Measurements from ENCODE around the gene LBHD2.
A peak's percentile ranks its signal among the peaks of the same experiment; 100 is the strongest.
"Not testable (repeated sequence)": the region's sequence is repeated elsewhere in the genome, so short reads cannot be mapped to it uniquely, and the experiment has no call there.

LBHD2 gene

DNA sequence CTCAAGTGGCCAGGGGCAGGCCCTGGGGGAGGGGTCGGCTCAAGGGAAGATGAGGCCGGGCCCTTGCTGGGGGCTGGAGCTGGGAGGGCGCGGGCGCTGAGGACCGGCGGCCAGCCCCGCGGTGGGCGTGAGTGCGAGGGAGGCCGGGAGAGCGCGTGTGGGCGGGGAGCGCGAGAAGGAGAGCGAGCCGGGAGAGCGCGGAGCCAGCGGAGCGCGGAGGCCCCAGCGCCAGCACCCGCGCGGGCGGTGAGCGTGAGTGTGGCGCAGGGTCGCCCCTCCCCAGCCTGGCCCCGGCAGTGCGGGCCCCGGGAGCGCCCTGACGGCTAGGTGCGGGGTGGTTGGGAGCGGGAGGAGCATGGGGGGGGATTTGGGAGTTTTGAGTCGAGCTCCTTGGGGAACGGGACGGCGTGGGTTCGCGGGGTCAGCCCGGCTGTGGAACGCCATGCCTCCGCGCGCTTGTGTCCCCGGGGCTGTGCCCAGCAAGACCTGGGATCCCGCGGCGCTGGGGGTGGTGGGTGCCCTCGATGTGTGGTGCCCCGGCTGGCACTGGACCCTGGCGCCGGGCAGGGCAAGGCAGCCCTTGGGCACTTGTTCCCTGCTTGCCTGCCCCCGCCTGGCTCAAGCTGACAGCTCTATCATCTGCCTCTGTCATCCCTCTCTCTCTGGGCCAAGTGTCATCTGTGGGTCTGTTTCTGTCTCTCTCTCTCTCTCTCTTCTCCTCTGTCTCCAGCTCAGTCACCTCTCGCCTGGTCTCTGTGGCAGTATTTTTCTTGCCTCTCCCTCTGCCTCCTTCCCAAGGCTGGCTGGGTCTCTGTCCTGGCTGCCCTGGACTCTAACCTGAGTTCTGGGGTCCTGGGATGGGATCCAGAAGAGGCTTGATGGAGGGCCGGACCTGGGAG is at the start of gene LBHD2:
Gene LBHD2, plus strand, starts transcription at position 190 of the 899 bp plus-strand sequence. CDS start 1,803 bp downstream, outside the sequence.
- DNase-seq, result no peak

DNA sequence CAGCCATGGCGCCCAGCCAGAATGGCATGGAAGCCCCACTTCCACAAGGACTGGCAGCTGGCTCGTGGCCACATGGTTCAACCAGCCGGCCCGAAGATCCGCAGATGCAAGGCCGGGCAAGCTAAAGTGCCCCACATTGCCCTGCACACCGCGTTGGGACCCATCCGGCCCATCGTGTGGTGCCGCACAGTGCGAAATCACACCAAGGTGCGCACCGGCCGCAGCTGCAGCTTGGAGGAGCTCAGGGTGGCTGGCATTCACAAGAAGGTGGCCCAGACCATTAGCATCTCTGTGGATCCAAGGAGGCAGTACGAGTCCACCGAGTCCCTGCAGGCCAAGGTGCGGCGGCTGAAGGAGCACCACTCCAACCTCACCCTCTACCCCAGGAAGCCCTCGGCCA is 42.5 kb upstream of the LBHD2 start:
- DNase-seq, result no peak

DNA sequence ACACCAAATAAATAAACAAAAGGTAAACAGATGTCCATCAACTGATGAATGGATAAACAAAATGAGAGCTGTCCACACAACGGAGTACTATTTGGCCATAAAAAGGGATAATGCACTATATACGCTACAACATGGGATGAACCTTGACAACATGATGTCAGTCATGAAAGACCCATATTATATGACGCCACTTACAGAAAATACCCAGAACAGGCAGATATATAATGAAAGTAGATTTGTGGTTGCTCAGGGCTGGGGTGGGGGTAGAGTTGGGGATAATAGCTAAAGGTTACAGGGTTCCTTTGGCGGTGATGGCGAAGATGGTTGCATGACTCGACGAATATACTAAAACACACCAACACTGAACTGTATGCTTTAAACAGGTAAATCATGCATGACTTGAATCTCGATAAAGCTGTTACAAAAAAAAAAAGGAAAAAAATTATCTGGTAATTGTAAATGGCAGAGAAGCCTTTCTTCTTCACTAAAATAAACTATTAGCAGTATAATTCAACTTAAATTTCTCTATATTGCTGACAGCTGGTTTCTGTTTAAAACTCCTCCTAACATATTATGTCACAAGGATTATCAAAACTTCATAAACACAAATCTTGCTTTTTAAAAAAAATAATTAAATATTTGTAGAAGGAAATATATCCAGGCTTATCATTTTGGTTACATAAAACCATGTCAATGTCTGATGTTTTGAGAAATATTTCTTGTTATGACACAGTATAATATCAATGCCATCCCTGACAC is 40.6 kb upstream of the LBHD2 start:
- no peak for DNase-seq

DNA sequence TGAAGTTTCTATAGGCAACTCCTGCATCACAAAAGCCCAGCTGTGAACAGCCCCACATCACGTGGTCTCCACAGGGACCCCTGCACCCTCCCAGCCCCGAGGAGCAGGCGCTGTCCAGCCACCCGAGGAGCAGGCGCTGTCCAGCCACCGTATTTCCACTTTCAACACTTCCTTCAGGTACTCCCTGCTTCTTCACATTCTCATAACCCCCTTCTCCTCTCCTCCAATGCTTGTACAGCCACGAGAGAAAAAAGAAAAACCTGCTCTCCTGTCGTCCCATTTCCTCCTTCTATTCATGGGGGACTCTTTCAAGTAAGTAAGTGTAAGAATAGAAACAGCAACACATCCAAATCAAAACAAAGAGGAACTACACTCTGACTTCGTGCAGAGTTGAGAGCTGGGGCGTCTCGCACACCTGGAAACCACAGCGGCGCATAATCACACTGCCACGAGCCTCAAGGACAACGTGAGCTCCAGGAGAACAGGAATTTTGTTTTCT is 38.6 kb upstream of the LBHD2 start:
- DNase-seq, result no peak

DNA sequence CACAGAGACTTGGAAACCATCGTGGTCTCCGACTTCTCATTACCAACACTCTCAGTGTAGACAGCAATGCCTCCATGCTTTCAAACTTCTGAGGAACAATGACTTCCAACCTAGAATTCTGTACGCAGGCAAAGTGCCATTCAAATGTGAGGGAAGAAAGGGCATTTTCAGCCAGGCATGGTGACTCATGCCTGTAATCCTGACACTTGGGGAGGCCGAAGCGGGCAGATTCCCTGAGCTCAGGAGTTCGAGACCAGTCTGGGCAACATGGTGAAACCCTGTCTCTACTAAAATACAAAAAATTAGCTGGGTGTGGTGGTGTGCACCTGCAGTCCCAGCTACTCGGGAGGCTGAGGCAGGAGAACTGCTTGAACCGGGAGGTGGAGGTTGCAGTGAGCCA is 36.6 kb upstream of the LBHD2 start:
- DNase-seq, result not testable (repeated sequence)

DNA sequence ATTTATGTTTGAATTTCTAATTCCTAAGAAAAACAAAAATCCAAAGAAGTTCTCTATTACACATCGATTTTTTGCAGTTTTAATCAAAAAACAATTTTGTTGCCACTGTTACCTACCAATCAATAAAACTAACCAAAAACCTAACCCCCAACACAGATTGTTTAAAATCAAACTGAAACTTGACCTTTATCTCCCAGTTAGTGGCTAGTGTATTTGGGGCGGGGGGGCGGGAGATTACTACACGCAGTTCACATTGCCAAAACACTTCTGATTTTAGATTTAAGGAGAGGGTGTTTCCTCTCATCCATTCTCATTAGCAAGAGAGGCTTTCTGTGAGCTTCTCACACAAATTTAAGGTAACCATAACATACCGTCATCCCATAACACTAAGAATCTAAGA is 33.1 kb upstream of the LBHD2 start:
- no peak for DNase-seq

DNA sequence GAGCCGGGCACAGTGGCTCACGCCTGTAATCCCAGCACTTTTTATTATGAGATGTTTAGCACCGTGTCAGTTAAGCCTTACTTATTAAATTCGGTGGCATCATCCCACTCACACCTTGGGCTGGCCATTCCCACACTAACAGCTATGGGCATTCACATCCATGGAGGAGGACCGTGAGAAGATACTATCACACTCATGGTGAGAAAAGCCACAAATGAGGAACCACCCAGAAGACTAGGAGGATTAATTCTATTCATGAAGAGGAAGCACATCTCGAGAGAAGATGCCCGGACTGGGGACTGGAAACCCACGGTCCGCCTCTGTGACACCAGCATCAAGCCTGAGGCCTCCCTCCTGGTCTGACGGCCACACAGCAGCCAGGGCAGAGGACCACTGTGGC is 31.6 kb upstream of the LBHD2 start:
- no peak for DNase-seq

DNA sequence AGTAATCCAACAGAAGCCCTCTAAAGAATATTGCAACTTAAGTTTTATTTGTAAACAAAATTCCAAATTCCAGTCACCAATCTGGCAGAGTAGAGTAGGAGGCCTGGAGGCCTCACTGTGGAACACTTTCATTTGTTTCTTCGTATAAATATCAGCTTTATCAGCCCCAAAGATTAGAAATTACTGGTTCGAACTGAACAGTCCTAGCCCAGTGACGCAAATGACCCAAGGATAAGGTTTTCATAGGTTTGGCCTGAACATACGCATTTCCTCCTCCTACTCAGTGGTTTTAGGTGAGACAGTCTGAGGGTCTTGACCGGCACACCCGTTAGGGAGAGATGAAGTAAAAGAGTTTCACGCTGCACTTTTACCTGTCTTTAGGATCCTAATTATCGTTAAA is 28.3 kb upstream of the LBHD2 start:
- DNase-seq, result no peak

DNA sequence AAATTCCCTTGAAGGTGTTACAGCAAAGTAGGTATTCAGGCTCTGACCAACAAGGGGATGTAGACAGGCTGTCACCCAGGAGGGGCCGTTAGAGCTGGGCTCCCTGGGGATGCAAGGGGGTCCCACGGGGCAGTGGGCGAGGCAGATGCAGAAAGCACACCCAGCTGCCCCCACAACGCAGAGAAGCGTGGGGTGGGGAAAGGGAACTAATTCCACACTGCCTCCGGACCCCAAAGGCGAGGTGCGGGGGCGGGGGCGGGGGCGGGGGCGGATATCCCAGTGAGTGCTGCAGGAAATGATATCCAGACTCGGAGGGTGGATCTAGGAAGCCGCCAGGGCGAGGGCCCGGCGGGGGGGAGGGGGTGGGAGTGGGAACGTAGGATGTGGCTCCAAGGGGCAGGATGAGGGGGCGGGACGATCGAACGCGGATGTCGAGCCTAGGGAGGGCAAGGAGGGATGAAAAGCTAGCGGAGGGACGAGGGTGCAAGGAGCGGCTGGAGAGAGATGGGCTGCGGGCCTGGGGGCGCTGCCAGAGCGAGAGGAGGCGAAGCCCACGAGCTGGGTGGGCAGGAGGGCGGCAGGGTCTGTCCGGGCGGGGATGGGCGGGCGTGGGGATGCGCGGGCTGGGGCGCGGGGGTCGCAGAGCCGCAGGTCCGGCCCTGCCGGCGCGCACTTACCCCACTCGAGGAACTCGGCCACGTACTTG is 27.5 kb upstream of the LBHD2 start:
- no peak for DNase-seq

DNA sequence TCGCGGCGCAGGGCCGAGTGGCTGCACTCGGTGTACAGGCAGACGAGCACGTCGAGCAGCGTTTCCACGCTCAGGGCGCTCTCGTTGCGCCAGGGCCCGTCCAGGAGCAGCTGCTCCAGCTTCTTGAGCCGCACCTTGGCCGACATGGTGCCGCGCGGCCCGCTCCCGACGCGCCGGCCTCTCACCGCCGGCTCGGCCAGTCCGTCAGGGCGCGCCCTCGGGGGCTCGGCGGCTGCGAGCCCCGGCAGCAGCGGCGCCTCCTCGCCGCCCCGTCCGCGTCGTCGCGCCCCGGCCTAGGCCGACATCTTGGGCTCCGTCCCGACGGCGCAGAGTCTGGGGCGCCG is 27.0 kb upstream of the LBHD2 start:
- no peak for DNase-seq

DNA sequence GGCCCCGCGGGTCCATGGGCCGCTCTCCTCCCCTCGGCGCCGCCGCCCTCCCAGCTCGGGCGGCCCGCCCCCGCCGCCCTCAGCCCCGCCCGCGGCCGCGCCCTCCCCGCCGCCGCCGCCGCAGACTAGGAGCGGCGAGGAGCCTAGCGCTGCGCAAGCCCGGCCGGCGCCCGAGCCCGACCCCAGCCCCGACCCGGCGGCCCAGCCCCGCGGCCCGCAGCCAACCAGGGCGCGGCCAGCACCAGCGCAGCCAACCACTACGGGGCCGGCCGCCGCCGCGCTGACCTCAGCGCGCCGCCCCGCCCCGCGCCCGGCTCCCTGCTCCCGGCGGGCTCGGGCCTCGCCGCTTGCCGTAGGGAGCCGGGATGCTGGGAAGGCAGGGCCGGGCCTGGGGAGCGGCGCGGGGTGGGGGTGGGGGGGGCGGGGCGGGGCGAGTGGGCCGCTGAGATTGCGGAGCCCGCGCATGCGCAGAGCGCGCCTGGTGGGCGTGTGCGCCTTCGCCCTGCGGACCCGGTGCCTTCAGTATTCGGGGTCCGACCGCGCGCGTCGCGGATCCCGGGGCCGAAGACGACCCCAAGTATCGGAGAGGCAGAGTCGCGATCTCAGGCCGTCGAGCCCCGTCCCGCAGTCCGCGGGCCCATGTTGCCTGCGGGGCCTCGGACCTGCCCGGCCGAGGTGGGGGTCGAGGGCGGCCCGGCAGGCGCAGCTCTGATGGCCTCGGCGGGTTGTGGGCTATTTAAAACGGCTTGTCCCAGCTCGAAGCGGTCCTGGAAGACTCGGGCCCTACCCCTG is 26.4 kb upstream of the LBHD2 start, which contains the start of gene CDC42BPB:
Gene CDC42BPB, minus strand, starts transcription at position 178 of the 792 bp plus-strand sequence. CDS start 376 bp downstream, outside the sequence.
- peak; percentile 84 for DNase-seq

DNA sequence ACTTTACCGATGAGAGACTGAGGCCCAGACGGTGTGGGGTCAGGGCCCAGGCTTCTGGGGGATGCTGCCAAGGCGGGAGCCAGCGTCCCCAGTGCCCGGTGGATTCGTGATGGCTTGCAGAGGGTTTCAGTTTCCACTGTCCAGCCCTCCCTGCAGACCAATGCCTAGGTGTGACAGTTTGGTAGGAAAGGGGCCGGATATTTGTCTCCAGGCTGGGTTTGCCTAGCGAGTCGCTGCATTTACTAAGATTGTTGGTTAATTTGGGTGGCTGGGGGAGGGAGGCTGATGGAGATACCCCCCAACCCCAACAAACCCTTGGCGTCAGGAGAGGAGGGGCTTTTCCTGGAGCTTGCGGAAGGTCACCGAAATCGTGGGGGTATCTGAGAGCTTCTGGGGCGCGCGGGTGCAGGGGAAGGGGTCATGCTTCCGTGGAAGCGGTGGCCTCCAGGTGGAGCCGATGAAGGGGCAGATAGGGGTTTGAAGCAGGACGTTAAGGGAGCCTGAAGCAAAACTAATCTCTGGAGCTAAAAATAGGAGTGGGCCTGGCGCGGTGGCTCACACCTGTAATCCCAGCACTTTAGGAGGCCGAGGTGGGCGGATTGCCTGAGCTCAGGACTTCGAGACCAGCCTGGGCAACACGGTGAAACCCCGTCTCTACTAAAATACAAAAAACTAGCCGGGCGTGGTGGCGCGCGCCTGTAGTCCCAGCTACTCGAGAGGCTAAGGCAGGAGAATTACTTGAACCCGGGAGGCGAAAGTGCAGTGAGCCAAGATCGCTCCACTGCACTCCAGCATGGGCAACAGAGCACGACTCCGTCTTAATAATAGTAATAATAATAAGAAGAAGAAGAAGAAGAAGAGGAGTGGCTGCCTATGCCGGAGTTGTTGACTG is 25.6 kb upstream of the LBHD2 start:
- no peak for DNase-seq

DNA sequence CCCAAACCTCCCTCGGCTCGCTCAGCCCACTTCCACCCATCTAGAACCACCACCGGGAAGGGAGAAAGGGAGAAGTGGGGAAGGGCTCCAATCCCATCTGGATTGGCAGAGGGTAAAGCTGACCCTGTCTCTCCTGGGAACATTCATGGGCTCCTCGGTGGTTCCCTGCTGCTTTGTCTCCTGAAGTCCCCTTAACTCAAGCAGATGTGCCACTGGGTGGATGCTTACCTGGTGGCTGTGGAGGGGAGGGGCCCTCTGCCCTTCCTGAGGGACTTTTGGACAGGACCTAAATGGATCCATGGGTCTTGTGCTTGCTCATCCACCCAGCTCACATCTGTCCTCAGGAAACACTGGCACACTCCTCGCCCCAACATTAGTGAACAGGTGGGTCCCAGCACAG is 24.5 kb upstream of the LBHD2 start:
- no peak for DNase-seq

DNA sequence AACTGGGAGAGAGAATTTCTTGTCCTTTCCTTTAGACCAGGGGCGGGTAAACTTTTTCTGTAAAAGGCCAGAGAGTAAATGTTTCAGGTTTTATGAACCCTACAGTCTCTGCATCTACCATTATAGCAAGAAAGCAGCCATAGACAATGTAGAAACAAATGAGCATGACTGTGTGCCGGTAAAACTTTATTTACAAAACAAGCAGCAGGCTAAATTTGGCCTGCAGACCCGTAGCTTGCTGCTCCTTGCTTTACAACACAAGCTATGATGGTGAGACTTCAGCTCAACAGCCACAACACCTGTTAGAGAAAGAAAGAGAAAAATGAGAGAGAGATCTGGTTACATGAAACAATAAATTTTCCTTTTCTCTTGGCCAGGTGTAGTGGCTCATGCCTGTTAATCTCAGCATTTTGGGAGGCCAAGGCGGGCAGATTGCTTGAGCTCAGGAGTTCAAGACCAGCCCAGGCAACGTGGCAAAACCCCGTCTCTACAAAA is 22.5 kb upstream of the LBHD2 start:
- DNase-seq, result no peak

DNA sequence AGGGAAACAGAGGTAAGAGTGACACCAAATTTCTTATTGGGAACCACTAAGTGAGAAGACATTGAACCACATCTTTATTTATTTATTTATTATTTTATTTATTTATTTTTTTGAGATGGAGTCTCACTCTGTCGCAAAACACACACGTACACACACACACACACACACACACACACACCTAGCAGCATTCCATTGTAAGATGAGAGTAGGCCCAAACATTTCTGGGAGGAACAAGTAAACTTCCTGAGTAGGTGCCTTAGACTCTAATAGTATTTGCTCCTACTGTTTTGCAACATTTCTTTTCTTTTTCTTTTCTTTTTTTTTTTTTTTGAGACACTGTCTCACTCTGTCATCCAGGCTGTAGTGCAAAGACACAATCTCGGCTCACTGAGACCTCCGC is 19.6 kb upstream of the LBHD2 start:
- DNase-seq, result no peak

DNA sequence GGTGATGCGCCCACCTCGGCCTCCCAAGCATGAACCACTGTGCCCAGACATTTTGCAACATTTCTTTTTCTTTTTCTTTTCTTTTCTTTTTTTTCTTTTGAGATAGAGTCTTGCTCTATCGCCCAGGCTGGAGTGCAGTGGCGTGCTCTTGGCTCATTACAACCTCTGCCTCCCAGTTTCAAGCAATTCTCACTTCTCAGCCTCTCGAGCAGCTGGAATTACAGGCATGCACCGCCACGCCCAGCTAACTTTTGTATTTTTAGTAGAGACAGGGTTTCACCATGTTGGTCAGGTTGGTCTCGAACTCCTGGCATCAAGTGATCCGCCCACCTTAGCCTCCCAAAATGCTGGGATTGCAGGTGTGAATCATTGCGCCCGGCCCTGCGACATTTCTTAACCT is 19.0 kb upstream of the LBHD2 start:
- DNase-seq, result no peak

DNA sequence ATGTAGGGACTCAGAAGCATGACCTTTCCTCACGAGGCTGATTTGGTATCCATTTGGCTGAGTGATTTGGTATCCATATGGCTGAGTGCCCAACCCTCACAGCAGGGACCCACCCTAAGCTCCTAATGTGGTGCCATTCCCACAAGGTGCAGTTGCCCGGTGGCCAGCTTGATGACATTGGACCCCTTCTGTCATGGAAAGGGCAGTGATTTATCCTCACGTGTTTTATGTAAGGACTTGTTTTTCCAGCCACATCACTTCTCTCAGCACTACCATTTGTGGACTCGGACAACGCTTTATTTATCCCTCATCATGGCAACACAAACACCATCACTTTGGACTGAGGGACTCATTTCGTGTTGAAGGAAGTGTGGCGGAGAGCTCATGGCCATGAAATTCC is 18.1 kb upstream of the LBHD2 start:
- no peak for DNase-seq

DNA sequence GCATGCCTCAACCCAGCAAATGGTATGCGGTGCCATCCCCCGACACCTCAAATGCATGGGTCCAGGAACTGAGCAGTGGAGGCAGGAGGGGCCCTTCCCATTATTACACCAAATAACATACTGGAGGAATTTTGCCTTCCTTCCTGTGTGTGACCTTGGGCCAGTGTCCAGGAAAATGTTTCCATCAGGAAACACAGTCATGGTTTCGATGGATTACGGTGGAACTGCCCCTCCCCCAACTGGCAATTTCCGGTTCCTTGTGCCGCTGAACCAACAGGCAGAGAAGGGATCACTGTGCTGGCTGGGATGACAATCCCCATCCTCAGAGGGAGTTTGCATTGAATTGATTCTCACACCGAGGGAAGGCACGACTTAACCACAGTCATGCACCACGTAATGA is 17.6 kb upstream of the LBHD2 start:
- no peak for DNase-seq

DNA sequence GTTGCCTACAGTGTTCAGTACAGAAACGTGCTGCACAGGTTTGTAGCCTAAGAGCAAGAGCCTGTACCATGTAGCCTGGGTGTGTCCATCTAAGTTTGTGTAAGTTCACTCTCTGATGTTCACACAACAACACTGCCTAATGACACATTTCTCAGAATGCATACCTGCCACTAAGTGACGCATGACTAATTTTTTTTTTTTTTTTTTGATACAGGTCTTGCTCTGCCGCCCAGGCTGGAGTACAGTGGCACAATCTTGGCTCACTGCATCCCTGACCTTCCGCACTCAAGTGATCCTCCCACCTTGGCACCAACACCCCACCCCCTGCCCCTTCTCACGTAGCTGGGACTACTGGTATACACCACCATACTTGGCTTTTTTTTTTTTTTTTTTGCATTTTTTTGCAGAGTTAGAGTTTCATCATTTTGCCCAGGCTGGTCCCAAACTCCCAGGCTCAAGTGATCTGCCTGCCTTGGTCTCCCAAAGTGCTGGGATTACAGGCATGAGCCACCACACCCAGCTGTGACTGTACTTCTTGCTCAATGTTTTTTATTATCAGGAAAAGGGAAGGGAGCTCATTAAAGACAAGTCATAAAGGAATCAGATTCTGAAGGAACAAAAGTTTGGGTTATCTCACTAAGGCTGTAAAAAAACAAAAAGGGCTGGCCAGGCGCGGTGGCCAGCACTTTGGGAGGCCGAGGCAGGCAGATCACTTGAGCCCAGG is 16.6 kb upstream of the LBHD2 start:
- no peak for DNase-seq

DNA sequence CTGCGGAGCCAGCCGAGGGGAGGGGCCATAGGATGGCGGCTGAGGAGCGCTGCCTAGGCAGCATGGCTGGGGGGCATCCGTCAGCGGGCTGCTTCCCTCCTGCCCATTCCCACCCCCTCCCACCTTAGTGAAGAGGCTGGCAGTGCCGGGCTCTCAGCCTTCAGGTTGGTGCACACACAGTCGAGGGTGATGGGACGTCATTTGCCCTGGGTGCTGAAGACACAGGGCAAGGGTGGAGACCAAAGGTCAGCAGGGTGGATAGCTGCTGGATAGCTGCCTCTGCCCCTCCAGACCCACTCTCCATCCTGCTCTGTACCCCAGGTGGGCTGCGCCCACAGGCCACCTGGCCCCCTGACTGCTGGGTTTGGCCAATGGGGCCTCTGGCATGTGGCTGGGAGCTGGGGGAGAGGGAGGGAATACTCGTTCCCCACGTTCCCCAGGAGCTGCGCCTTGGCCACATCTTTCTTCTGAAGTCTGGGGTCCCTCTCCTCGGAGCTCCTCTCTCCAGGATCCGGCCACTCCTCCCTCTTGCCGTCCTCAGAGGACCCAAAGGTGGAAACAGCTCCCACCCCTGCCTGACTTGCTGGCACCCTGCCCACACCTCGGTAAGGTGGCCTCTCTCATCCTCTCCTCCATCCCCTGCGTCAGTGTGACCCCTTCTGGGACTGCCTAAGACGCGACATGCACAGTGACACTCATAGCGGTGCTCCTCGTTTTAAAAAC is 15.5 kb upstream of the LBHD2 start:
- DNase-seq, result no peak

Measured in NCI-H1436 (cell line).